AML-193 (cell line): ENCODE data around the gene YES1.

ENCODE experiments used
- DNase-seq, 2 experiments: peaks; one replicate each; lab custom pipeline; 2025; lab: John Stamatoyannopoulos, UW

The YES1 gene

DNA sequence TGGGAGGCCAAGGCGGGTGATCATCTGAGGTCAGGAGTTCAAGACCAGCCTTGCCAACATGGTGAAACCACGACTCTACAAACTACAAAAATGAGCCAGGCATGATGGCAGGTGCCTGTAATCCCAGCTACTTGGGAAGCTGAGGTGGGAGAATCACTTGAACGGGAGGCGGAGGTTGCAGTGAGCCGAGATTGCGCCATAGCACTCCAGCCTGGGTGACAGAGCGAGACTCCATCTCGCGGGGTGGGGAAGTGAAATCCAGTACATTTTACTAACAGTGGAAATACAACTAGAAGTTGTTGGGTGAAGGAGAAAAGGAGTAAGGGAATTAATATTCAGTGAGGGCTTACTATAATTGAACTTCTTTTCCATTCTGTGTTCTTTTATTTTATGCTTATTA, 86.4 kb downstream of the YES1 start:
- no peak for DNase-seq

DNA sequence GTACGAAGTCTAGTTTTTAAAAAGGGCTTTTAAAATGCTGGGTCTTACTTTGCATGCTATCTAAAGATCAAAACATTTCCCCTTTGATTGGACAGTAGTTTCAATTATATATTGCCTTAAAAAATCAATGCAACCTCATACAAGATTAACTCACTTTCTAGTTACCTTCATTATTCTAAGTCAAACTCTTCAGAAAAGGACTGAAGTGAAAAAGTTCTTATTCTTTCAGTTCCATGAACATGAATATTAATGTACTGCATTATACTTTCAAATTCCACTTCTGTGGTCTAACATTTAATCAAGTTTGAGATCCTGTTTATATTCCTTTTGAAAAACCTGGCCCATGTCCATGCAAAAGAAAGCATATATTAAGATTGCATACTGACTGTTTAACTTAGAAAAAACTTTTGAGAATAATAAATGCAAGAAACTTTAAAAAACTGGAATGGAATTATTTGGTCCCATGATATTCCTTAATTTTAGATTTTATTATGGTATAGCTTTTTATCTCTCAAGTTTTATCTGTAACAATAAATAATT, 88.4 kb downstream of the YES1 start:
- no peak for DNase-seq

DNA sequence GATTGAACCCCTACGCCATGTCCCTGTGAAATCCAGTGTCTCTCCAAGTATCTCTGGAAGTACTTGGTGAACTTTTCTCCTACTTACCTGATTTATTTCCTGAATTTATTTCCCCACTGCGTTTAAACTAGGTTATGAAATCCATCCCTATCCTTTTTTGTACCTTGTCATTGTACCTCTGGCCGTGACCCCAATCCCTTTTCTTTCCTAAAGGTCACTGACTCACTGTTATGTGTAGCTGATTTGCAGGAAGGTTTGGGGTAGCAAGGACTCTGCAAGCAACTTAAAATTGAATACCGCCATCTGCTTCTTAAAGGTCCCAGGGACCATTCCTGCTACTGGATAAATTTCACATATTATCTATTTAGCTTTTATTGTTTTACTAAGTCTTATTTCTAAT, 95.0 kb downstream of the YES1 start:
- DNase-seq: no peak

DNA sequence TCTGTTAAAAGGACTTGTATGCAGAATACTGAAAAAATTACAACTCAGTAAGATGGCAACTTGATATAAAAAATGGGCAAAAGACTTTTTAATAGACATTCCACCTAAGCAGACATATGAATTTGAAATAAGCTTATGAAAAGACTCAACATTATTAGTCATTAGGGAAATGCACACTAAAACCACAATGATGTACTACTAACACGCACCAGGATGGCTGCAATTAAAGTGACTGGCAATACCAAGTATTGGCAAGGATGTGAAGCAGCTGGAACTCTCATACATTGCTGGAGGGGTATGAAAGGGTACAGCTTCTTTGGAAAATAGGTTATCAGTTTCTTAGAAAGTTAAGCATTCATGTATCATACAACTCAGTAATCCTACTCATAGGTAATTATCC, 96.4 kb downstream of the YES1 start:
- peak in 1 of 2 experiments; percentile 3 for DNase-seq

DNA sequence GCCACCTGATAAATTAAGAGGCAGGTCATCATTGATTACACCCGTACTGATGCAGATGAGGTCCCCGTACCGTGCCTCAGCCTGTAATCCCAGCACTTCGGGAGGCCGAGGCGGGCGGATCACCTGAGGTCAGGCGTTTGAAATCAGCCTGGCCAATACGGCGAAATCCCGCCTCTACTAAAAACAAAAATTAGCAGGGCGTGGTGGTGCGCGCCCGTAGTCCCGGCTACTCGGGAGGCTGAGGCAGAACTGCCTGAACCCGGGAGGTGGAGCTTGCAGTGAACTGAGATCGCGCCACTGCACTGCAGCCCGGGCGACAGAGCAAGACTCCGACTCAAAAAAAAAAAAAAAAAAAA, 98.9 kb downstream of the YES1 start:
- DNase-seq: no peak

DNA sequence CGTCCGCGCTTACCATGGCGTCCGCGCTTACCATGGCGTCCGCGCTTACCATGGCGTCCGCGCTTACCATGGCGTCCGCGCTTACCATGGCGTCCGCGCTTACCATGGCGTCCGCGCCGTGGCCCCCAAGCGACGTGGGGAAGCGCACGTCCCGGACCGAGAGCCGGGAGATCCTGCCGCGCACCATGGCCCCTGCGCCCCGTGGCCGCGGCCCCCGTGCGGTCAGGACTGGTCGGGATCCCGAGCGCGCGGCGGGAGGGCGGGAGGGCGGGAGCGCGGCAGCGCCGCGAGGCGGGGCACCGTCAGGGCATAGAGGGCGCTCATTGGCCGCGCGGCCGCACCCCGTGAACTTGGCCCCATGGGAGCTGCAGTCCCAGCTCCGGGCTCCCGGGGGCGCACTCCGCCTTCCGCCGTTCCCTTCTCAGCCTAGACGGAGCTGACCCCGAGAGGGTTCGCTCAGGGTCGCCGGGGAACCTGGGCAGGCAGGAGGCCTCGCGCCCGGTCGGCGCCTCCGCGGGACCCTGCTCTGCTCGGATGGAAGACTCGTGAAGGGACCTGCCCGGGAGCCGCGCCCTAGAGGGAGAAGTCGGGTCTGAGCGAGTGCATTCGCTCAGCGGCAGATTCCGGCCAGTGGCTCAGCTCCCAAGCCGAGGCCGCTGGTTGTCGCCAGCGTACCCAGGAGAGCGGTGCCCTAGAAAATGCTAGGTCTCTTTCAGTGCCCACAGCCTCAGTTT, 99.5 kb downstream of the YES1 start, which contains the start of gene ENOSF1:
ENOSF1 (minus strand) TSS at position 230 of the 734 bp plus-strand sequence; CDS start at position 187, 43 bp downstream.
- DNase-seq: peak; percentile 42 to 45

DNA sequence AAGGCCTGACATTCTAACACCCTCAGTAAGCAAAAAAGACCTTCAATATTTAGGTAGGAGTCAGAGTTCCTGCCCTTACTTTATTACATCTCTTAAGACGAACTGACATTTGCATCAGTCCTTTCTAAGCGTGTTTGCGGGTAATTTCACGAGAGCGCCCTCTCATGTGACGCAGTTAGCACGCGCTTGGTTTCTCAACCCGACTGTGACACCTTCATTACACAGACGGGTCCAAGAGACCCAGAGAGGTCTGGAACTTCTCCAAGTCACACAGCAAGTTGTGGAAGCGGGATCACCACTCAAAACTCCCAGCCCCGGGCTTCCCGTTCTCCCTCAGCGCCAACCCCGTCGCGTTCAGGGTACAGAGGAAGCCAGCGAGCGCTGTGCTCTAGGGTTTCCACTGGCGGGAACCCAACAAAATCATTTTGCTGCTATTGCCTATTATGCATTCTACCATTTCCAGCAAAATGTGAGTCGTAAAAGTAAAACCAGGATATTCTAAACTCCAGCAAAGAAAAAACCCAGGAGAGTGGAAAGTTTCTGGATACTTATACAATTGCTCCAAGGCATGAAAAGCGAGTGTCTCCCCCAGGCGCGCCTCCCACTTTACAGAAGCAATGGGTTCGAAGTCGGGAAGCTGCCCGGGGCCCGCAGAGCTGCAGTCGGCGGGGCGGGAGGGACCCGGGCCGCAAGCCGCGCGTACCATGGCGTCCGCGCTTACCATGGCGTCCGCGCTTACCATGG, 100.2 kb downstream of the YES1 start:
- DNase-seq: peak; percentile 56 to 74

DNA sequence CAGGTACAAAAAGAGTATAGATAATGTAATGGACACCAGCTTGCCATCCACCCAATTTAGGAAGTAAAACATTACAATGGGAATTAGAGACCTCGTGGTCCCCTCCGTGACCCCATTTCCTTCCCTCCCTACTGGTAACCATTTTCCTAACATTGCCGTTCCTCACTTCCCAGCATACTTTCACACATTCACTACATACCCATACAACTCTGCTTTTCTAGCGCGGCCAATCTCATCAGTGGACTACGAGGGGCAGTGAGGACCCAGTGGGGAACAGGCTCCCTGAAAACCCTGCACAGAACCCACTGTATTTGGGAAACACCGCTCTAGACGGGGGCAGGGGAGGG, 100.8 kb downstream of the YES1 start:
- peak in 1 of 2 experiments; percentile 16 for DNase-seq

DNA sequence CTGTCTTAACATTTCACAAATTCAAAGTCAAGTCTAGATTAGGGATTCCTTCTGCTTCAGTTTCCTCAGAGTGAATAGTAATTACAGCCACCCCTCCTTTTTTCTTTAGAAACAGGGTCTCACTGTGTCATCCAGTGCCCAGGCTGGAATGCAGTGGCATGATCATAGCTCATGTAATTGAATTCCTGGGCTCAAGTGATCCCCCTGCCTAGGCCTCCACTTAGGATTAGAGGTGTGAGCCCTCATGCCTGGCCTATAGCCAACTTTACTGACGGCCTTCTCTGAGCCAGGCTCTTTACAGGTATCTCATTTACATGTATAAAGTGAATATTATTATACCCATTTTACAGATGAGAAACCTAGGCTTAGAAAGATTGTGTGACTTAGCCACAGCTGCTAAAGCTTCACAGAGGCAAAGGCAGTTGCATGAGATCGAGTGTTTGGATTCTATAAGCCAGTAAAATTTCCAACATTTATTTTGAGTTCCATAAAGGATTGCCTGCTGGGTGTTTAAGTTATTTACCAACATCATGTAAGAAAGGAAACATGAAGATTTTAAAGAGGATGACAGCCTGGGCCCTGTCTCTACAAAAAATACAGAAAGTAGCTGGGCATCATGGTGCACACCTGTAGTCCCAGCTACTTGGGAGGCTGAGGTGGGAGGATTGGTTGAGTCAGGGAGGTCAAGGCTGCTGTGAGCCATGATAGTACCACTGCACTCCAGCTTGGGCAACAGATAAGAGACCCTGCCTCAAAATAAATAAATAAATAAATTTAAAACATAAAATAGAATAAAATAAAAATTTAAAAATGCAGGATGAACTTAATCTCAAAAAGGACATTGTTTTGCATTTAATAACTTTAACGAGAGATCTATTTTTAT, 101.4 kb downstream of the YES1 start:
- DNase-seq: no peak

DNA sequence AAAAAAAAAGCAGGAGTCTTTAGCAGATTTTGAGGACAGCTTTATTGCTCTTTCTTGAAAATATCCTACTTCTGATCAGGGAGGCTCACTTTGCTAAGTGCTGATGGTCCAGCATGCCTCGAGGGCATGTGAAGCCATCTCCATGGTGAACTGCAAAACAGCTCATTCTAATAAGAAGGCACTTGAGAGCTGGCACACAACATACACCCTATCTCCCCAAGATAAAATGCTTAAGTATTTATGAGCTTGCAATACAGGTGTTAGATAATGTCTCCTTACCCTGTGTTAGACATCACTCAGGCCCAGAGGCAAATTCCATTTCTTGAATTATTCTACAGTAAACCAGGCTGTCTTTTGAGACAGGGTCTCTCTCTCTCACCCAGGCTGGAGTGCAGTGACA, 102.3 kb downstream of the YES1 start:
- DNase-seq: no peak

DNA sequence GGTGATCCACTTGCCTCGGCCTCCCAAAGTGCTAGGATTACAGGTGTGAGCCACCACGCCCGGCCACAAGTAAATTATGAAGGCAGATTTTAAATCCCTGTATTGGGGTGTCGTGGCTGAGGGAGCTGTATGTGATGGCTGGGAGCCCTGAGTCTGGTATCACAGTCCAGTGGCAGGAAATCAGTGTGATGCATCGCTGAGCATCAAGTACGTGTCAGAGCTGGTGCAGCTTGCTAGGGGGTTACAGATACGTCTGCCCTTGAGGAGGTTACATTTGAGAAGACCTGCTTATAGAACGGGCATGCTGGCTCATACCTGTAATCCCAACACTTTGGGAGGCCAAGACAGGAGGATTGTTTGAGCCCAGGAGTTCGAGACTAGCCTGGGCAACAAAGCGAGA, 103.9 kb downstream of the YES1 start:
- no peak for DNase-seq

DNA sequence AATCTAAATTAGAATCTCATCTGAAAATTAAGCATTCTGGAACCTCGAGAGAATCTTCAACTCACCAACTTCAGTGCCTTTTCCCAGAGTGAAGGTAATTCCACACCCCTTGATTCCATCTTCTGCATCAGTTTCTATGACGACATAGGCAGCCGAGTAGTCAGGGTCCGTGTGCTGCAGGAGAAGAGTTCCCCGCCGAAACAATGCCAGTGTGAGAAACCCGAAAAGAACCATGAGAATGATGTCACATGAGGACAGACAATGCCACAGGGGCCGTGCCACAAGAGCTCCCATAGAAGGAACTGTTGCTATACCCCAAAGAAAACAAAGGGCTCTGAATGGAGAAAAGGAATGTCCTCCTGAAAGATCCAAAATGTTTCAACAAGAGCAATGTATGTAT, 105.6 kb downstream of the YES1 start:
- no peak for DNase-seq

DNA sequence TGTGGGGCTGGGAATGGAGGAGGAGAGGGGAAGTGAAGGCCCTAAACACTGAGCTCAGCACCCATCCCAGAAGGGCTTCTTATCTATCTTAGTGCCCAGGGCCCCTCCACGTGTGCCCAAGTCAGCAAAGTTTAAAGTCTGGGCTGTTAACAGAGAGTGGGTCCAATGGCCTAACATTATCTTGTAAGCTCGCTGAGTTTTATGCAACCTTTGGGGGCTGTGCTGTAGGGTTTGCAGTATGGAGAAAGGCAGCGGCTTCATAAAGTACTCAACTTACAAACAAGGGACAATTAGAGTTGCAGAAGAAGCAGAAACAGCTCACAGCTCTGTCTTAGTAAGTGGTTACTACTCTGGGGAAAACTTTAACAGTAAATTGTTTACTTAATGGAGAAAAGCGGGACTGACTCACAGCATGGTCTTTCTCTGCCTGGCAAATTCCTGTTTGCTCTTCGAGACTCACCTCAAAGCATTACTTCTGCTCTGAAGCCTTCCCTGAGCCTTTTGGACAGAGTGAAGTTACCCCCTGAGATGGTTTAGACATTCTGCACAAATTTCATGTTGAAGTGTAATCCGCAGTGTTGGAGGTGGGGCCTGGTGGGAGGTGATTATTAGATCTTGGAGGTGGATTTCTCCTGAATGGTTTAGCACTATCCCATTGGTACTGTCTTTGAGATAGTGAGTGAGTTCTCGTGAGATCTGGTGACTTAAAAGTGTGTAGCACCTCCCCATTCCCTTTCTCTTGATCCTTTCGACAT, 108.7 kb downstream of the YES1 start:
- no peak for DNase-seq

DNA sequence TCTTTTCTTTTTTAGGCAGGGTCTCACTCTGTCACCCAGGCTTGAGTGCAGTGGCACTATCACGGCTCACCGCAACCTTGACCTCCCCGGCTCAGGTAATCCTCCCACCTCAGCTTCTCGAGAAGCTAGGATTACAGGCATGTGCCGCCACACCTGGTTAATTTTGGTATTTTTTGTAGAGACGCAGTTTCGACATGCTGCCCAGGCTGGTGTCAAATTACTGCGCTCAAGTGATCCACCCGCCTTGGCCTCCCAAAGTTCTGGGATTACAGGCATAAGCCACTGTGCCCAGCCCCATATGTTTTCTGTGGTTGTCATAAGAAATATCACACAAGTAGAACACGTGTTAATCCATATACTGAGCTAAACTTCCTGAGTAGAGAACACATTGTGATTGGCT, 114.2 kb downstream of the YES1 start:
- DNase-seq: no peak

DNA sequence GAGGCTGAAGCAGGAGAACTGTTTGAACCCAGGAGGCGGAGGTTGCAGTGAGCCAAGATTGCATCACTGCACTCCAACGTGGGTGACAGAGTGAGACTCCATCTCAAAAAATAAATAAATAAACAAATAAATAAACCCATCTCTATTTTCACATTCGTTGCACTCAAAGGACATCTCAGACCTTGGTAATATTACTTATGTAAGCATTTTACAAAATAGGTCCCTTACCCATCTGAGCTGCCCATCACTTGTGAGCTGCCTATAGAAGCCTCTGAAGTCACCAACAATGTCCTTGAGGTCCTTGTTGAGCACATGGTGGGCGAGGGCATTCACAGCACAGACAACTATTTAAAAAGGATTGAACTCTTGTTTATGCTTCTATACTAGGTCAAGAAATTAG, 115.0 kb downstream of the YES1 start:
- no peak for DNase-seq

DNA sequence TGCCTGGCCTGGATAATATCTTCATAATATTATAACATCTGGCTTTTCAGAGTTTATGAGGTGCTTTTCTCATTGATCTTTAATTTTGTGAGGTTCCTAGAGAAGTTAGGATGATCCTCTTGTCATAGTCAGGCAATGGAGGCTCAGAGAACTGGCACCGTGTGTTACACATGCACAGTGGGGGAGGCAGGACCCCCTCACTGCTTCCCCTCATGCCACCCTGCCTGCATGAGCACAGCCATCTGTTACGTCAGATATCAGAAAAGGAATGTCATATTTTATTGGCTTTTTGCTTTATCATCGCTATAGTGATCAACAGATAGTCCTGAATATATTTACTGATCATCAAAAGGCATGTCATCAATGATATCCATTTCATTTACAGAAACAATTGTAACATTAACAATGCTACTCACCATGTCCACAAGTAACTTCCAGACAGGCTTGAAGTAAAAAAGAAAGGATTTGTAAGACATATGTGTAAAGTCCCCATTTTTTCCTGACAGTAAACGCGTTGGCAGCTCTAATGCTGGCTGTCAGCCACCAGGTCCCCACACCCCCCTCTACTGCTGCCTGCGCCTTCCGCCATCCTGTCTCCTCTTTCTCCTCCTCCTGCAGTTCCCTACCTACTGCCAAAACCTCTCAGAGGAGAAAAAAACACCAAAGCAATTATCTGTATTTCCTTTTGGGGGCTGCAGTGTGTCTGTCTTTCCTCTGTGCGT, 118.4 kb downstream of the YES1 start:
- no peak for DNase-seq

DNA sequence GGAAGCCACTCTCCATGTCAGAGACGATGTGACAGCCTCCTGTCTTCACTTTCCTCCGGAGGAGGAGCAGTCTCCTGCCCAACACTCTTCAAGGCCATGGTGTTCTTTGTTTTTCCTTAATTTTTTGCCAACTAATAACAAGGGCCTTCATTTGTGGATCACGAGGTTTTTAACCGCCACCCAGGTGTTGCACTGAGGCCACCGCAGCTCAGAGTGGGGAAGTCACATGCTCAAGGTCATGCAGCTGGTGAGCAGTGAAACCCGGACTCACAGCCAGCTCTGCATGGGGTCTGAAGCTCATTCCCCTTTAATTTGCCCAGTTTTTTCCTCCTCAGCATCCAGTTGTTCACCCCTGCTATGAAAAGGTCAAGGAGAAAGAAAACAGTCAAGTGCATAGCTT, 119.2 kb downstream of the YES1 start:
- DNase-seq: no peak

DNA sequence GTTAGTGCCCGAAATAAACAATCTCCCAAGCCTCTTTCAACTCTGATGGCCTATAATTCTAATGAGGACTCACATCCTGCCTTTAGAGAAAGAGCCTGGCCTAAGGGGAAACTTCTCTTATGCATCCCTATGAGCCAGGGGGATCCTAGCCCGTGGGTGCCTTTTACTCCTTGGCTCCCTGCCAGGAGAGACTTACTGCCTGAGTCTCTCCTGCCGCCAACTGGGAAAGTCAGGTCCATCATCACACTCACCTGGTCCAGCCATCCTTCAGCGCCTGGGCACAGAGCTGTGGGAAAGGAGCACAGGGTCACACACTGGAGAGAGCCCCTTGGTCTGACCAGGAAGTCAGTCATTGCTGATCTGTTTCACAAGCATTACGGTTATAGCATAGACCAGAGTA, 123.7 kb downstream of the YES1 start:
- DNase-seq: peak in 1 of 2 experiments; percentile 7

DNA sequence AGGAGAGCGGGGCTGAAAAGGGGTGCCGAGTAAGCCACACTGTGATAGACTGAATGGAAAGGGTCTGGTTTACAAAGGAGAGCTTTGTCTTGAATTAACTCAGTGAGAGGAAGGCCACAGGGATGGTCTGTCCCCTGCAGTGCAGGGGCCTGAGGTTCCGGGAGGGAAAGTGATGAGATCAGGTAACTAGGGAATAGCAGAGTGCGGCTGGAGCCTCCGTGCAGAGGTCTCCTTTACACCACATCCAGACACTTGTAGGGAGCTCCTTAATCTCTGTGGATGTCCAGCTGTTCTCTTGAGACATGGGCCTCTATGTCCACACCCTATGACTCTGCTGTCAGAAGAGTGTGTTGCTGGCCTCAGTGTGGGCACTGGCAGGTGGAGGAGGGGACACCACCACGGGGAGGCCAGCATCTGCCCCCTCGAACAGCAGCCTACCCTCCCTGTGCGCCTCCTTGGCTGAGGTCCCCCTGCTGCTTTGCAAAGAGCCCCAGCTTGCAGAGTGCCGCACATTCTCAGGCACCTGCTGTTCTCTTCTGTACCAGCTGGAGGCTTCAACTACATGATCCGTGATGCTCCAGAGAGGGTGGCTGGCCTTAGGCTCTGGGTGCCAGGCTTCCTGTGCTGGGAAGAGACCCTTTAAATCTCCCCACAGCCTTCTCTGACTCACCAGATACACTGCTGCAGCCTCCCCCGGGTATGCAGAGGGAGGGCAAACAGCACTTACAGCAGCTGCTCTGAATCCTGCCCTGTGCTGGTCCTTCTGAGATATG, 125.5 kb downstream of the YES1 start:
- DNase-seq: no peak

DNA sequence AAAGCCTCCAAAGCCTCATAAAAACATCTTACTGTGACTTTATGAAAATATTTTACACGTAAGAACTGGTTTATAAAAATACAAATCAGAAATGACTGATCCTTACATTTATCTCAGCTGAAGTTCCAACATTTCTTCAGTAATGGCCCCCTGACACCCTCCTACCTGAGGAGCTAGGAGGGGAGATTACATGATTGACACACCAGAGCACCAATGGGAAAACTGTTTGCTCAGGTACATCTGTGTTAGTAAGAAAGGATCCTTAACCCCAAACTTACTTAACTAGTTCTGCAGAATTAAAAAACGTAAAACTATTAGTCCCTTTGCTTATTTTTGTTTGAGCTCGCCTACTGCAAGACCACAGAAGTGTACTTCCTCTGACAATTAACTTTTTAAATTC, 126.6 kb downstream of the YES1 start:
- no peak for DNase-seq
